CD4-positive, alpha-beta T cell treated with Interleukin-1 beta for 1 hour (primary cell): ENCODE measurements around the gene TMSB4X.
A peak's percentile ranks its signal among the peaks of the same experiment; 100 is the strongest.
"Not testable (repeated sequence)": the region's sequence is repeated elsewhere in the genome, so short reads cannot be mapped to it uniquely, and the experiment has no call there.

Source experiments
- DNase-seq, 2 donors: peaks; one replicate each; pipeline ENCODE4 v3.0.0-alpha.2; 2020 to 2022

TMSB4X gene

GRCh38 chrX:12955882-12956703 is 18.8 kb upstream of the TMSB4X start:
- peak; percentile 78 to 83 for DNase-seq

GRCh38 chrX:12956704-12957534 is 18.0 kb upstream of the TMSB4X start:
- DNase-seq = peak; percentile 78 to 81

GRCh38 chrX:12958059-12958458 is 16.9 kb upstream of the TMSB4X start:
- DNase-seq = no peak

DNA sequence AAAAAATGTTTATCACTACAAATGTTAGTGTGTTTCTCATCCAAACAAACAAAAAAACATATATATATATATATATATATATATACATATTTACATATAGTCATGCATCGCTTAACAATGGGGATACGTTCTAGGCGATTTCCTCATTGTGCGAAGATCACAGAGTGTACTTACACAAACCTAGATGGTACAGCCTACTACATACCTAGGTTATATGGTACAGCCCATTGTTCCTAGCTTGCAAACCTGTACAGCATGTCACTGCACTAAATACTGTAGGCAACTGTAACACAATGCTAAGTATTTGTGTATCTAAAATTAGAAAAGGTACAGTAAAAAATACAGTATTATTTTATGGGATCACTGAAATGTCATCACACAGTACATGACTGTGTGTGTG is 16.4 kb upstream of the TMSB4X start:
- DNase-seq = no peak

- DNase-seq = no peak
Measured at GRCh38 chrX:12961196-12961718, 13.7 kb upstream of the TMSB4X start.

- no peak for DNase-seq
Measured at GRCh38 chrX:12962041-12962504, 12.8 kb upstream of the TMSB4X start.

DNA sequence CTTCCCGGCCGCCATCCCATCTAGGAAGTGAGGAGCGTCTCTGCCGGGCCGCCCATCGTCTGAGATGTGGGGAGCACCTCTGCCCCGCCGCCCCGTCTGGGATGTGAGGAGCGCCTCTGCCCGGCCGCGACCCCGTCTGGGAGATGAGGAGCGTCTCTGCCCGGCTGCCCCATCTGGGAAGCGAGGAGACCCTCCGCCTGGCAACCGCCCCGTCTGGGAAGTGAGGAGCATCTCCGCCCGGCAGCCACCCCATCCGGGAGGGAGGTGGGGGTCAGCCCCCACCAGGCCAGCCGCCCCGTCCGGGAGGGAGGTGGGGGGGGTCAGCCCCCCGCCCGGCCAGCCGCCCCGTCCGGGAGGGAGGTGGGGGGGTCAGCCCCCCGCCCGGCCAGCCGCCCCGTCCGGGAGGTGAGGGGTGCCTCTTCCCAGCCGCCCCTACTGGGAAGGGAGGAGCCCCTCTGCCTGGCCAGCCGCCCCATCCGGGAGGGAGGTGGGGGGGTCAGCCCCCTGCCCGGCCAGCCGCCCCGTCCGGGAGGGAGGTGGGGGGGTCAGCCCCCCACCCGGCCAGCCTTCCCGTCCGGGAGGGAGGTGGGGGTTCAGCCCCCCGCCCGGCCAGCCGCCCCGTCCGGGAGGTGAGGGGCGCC is 11.6 kb upstream of the TMSB4X start:
- not testable (repeated sequence) for DNase-seq

GRCh38 chrX:12965131-12965940 is 9.6 kb upstream of the TMSB4X start:
- DNase-seq = no peak

DNA sequence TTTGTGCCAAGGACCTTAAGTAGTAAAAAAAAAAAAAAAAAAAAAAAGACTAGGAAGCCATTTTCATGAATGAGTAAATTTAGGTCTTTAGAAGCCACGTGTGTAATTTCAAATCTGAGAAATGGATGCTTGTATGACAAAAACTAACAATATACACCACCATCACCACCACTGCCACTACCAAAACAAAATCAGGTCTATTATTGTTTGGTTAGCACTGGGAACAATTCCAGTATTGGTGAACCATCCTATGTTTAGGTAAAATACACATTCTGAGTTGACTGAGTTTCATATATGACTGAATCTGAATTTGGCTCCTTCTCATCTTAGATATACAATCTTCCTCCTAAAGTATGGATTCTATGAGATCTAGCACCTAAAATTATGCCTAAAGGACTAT is 8.8 kb upstream of the TMSB4X start:
- no peak for DNase-seq

DNA sequence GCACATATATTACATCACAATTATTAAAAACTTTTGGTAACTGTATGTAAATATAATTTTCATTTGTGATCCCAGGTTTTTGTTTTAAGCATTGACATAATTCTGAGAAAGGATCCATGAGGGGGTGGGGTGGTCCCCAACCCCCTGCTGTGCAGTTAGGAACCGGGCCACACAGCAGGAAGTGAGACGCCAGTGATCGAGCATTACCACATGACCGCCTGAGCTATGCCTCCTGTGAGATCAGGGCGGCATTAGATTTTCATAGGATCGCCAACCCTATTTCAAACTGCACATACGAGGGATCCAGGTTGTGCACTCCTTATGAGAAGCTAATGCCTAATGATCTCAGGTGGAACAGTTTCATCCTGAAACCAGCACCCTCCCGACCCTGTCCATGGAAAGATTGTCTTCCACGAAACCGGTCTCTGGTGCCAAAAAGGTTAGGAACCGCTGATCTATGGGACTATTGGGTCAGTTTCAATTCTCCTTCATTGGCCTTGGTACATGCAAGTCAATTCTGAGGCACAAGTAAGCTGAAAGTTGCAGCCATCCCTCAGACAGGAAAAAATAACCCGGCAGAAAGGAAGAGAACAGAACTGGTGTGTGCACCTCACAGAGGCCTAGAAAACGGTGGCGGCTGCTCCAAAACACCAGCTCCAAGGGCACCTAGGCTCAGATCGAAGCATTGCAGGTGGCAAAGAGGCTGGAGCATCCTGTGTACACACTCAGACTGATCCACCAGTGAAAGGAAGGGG is 7.0 kb upstream of the TMSB4X start:
- DNase-seq = no peak

DNA sequence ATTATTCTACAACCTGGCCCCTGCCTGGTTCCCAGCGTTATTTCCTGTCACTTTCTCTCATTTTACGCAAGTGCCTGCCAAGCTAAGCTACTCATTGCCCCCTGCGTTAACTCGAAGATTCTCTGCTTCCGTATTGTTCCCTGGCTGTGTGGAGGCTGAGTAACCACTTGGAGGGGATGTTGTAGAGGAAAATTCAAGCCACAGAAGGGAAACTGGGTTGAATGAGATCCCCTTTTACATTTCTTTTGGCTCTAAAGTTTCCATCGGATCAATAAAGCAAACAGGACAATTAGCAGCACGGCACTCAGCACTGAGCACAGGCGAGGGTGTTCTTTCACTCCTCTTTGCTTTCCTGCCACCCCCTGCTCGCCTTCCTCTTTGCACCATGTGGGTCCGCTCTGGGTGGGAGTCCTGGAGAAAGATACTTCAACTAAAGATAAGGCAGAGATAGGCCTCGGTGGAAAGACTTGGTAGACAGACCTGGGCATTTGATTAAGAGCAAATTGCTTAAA is 4.2 kb upstream of the TMSB4X start:
- peak; percentile 75 to 79 for DNase-seq

DNA sequence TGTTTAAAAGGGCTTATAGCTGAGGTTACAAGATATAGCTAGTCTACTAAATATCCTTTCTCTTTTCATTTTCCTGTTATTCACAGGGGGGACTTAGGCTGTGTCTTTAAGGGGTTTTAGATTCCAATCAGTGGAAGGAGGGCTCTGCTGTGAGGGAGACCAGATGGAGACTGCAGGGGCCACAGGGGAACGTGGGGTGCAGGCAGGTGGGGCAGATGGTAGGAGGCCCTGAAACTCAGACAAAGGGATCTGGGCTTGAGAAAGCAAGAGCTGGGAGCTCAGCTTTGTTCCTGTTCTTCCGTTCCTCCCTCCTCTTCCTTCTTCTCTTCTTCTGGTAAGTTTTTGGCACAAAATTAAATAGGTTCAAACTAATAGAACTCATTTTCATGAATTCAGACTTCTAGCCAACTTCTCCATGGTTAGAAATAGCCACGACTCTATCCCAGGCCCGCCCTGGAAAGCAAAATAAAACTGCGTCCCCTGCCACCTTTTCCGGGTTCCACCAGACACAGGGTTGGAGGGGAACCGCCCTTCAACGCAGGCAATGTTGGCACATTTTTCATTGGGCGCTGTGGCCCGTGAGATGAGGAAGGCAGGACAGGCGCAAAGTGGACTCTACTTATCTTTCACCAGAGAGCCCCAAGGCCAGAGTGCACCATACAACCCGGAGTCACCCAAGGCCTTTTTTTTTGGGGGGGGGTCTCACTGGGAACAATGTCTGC is 3.5 kb upstream of the TMSB4X start:
- peak in 1 of 2 donors; percentile 56 for DNase-seq

GRCh38 chrX:12972243-12972642 is 2.7 kb upstream of the TMSB4X start:
- no peak for DNase-seq

GRCh38 chrX:12972878-12973560 is 1.9 kb upstream of the TMSB4X start:
- DNase-seq = no peak

- peak; percentile 58 to 62 for DNase-seq
Measured at GRCh38 chrX:12973561-12974304, 1.2 kb upstream of the TMSB4X start.

DNA sequence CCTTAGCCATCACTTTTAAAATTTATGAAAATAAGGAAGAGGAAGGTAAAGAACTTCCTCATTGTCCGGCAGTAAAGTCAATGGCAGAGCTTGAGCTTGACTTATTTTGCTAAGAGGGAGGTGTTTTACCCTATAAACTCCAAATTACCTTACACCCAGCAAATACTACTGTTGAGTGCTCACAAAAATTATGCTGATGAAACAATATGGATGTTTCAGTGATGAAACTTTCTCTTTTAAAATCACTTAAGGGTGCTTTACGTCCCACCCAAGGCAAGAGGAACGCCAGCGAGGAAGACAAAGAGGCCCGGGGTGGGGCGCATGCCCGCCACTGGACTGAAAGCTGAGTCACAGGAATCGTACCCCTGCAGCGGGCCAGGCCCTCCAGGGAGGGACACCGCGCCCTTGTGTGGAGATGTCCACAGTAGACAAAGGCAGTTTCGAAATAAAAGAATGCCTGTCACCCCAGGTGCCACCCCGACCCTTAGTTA is 560 bp upstream of the TMSB4X start:
- DNase-seq = peak in 1 of 2 donors; percentile 64

GRCh38 chrX:12975670-12975965 is 708 bp downstream of the TMSB4X start:
- DNase-seq = peak in 1 of 2 donors; percentile 47

GRCh38 chrX:12975991-12976558 is 1.2 kb downstream of the TMSB4X start:
- DNase-seq = peak; percentile 41 to 73
